Endometrium (tissue), 2 donors: Measurements from ENCODE around the gene TBC1D30.
A peak's percentile ranks its signal among the peaks of the same experiment; 100 is the strongest.

Source experiments
- FAIRE-seq: peaks from 2 replicates; lab custom pipeline; 2012; peaks lifted over from hg19 to GRCh38; lab: Jason Lieb, UNC
- donor health status: control.
- donor health status: control.

TBC1D30 gene

GRCh38 chr12:64860446-64860998 lies 36.1 kb downstream of the TBC1D30 start:
- FAIRE-seq, result no peak

GRCh38 chr12:64864319-64864718 lies 39.9 kb downstream of the TBC1D30 start:
- FAIRE-seq, result no peak

- no peak for FAIRE-seq
Observed at GRCh38 chr12:64875186-64875585, 50.7 kb downstream of the TBC1D30 start.

- FAIRE-seq, result no peak
Observed at GRCh38 chr12:64876388-64877071, 52.1 kb downstream of the TBC1D30 start.

- FAIRE-seq, result no peak
Observed at GRCh38 chr12:64877363-64878004, 53.0 kb downstream of the TBC1D30 start.

GRCh38 chr12:64882687-64883086 lies 58.2 kb downstream of the TBC1D30 start:
- no peak for FAIRE-seq

- FAIRE-seq, result no peak
Observed at GRCh38 chr12:64883264-64884163, 59.1 kb downstream of the TBC1D30 start.

- no peak for FAIRE-seq
Observed at GRCh38 chr12:64884164-64884542, 59.7 kb downstream of the TBC1D30 start.

GRCh38 chr12:64884728-64885127 lies 60.3 kb downstream of the TBC1D30 start:
- no peak for FAIRE-seq

GRCh38 chr12:64889434-64890216 lies 65.2 kb downstream of the TBC1D30 start:
- no peak for FAIRE-seq

- peak; percentile 41 for FAIRE-seq
Observed at GRCh38 chr12:64890873-64891468, 66.5 kb downstream of the TBC1D30 start.

GRCh38 chr12:64891629-64892028 lies 67.2 kb downstream of the TBC1D30 start:
- no peak for FAIRE-seq

GRCh38 chr12:64892561-64892960 lies 68.1 kb downstream of the TBC1D30 start:
- no peak for FAIRE-seq

GRCh38 chr12:64893961-64894360 lies 69.5 kb downstream of the TBC1D30 start:
- FAIRE-seq, result no peak

- no peak for FAIRE-seq
Observed at GRCh38 chr12:64894827-64895475, 70.5 kb downstream of the TBC1D30 start.

- FAIRE-seq, result no peak
Observed at GRCh38 chr12:64895526-64895925, 71.1 kb downstream of the TBC1D30 start.

- no peak for FAIRE-seq
Observed at GRCh38 chr12:64900540-64900939, 76.1 kb downstream of the TBC1D30 start.

GRCh38 chr12:64903479-64904152 lies 79.2 kb downstream of the TBC1D30 start:
- FAIRE-seq, result peak; percentile 78

- FAIRE-seq, result no peak
Observed at GRCh38 chr12:64907097-64907496, 82.7 kb downstream of the TBC1D30 start.

GRCh38 chr12:64909124-64909523 lies 84.7 kb downstream of the TBC1D30 start:
- FAIRE-seq, result no peak
